Measurements from ENCODE around the gene SP3. TPM values are rescaled to one million over a fixed set of nuclear protein-coding genes. Genes with fewer than 3 reads are reported as not detected.

SP3 gene
- total and polyA plus RNA-seq, 9 of the 15 experiments (the other 6 are each of a cell fraction or from before 2014, with no cell fraction given): 12.0 to 106 (median 74.9) TPM

GRCh38 chr2:173959358-173959884 is 5.8 kb downstream of the SP3 start (continued):
- TF ChIP-seq TEAD4 (IDR thresholded peaks at IDR 0.05; ENCODE audit: low read length) (no peak), TEAD4 (CRISPR knock-in tag; IDR thresholded peaks at IDR 0.05; ENCODE audit: borderline replicate concordance) (no peak), SMARCE1 (IDR thresholded peaks at IDR 0.05) (no peak), ZNF696 (CRISPR knock-in tag; conservative IDR thresholded peaks at IDR 0.05) (no peak), CEBPG (CRISPR knock-in tag; IDR thresholded peaks at IDR 0.05) (0 out of 2 replicates have a peak, but pooled peaks have one; percentile 23), CEBPG (tag; conservative IDR thresholded peaks at IDR 0.05 in 1 of 2, IDR thresholded peaks at IDR 0.05 in 1 of 2) (no peak), ZNF277 (CRISPR knock-in tag; IDR thresholded peaks at IDR 0.05; ENCODE audit: borderline replicate concordance) (no peak), ZBTB7A (IDR thresholded peaks at IDR 0.05; ENCODE audit: borderline replicate concordance, control insufficient read depth, low read depth, low read length) (no peak), TFE3 (CRISPR knock-in tag; IDR thresholded peaks at IDR 0.05) (no peak), SMARCA5 (IDR thresholded peaks at IDR 0.05) (peak; percentile 68; the same call in 1 of the 2 replicates), RBFOX2 (IDR thresholded peaks at IDR 0.05; ENCODE audit: low read depth, low read length) (no peak)

Measured in K562 (cell line).